A549 (cell line): ENCODE data around the gene ZDHHC19.

Experiments
- CTCF ChIP-seq: fragments of >200 bp; sonication (Bioruptor Twin); formaldehyde crosslinking; IDR thresholded peaks from 3 replicates; pipeline ENCODE4 v1.5.1; 2016
- EHMT2 ChIP-seq: fragments of 200-600 bp; sonication (generic); IDR thresholded peaks from 2 replicates; pipeline ENCODE4 v1.6.1; 2016; ENCODE audit warnings: antibody characterized with exemption, low read depth, mild to moderate bottlenecking, moderate library complexity
- JUNB ChIP-seq: fragments of >200 bp; sonication (Bioruptor Twin); formaldehyde crosslinking; IDR thresholded peaks from 2 replicates; pipeline ENCODE4 v1.6.1; 2016
- MAX ChIP-seq: IDR thresholded peaks from 2 replicates; pipeline ENCODE4 v1.6.1; 2012
- POLR2A ChIP-seq: IDR thresholded peaks from 2 replicates; pipeline ENCODE4 v1.6.1; 2012; ENCODE audit warnings: mild to moderate bottlenecking, low read length
- RCOR1 ChIP-seq: fragments of 150-350 bp; IDR thresholded peaks from 2 replicates; pipeline ENCODE4 v1.6.1; 2014; ENCODE audit warnings: antibody characterized with exemption, low read length, low read depth

GRCh38 chr3:196192036-196192523 lies 19.1 kb downstream of the ZDHHC19 start:
- TF ChIP-seq POLR2A = no peak
- TF ChIP-seq MAX = no peak
- no peak for TF ChIP-seq EHMT2
- no peak for TF ChIP-seq CTCF
- no peak for TF ChIP-seq RCOR1
- TF ChIP-seq JUNB = no peak
